ENCODE data around the gene LDLR. TPM values are rescaled to one million over a fixed set of nuclear protein-coding genes. Genes with fewer than 3 reads are reported as not detected.
"Not testable (repeated sequence)": the region's sequence is repeated elsewhere in the genome, so short reads cannot be mapped to it uniquely, and the experiment has no call there.

Gene LDLR
- polyA plus RNA-seq, 1 donor: 35.8 TPM

DNA sequence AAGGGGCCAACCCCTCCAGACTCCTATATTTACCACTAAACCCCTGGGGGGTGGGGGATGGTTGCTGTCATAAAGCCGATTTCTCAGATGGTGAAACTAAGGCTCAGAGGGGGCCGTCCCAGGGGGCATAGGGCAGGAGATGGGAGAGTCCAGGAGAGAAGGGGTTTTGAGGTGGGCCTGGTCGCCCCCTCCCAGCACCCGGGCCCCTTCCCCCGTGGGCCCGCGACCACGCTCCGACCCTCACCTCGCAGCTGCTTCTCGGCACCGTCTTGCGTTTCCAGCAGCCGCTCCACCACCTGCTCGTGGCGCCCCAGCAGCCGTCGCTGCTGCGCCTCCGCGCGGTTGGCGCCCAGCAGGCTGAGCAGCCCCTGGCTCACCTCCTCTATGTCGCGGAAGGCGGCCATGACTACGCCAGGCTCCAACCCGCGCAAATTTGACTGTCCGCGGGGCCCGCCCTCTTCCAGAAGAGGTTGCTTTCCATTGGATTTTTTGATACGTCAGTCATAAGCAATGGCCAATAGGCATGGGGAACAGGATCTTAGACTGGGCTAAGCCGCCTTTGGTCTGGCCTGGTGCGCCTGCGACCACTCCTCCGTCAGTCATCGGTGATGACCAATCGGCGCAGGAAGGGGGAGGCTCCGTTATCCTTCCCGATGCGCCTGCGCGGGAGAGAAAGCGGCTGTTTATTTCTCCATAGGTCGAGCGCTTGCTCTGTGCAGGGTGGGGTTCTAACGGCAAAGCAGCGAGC is 66.3 kb downstream of the LDLR start, which contains the start of gene SPC24:
Gene SPC24 (minus strand): TSS at position 410 of the 748 bp plus-strand sequence. CDS start 6 bp downstream, at position 404.
- H3K27ac ChIP-seq (ENCODE audit: low read length): peak within 1 kb of the TSS; percentile 40
- no peaks in the 10 kb centered on the region for H3K27me3 ChIP-seq (ENCODE audit: control insufficient read depth, insufficient read depth, low read length)
- no peaks in the 10 kb centered on the region for H3K36me3 ChIP-seq (ENCODE audit: control insufficient read depth, insufficient read depth, low read length)
- no peaks in the 10 kb centered on the region for H3K9me3 ChIP-seq (ENCODE audit: control insufficient read depth, low read depth, low read length)
- DNase-seq: peak; percentile 98
- 0% methylated on average over 1 of the region's 50 CpGs for WGBS (ENCODE audit: insufficient coverage, low lambda C conversion rate)
- H3K4me1 ChIP-seq (ENCODE audit: control insufficient read depth, insufficient read depth, low read length): peaks cover 5% of the 10 kb centered on the region
- peak within 1 kb of the TSS; percentile 69 for H3K4me3 ChIP-seq (ENCODE audit: low read length)

DNA sequence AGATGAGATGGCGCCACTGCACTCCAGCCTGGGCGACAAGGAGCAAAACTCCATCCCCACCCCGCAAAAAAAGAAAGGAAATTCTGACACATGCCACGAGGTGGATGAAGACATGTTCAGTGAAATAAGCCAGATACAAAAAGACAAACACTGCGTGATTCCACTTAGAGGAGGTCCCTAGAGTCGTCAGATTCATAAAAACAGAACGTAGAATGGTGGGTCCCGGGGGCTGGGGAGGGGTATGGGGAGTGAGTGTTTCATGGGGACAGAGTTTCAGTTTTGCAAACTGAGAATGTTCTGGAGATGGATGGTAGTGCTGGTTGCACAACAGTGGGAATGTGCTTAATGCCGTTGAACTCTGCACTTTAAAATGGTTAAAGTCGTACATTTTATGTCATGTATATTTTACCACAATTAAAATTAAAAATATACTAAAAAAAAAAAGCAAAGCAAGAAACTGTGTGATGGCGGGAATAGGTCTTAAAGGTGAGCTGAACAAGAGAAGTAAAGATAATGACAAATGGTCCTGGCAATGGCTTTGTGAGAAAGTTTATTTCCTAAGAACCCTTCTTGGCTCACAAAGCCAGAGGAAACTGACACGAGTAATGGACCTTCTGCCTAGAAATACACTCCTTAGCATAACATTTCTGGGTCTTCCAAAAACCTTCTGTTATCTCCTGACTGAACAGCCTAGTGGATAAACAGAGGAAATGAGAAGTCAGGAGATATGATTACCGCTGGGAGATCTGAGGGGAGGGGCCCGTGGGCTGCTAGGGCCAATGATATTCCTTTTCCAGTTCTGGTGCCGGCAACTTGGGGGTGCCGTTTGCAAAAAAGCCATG is 70.6 kb downstream of the LDLR start:
- Histone ChIP-seq H3K4me1 (ENCODE audit: control insufficient read depth, insufficient read depth, low read length) (peaks cover 5% of the 10 kb centered on the region), H3K36me3 (ENCODE audit: control insufficient read depth, insufficient read depth, low read length) (no peaks in the 10 kb centered on the region), H3K27ac (ENCODE audit: low read length) (peak overlapping the region; percentile 21), H3K27me3 (ENCODE audit: control insufficient read depth, insufficient read depth, low read length) (no peaks in the 10 kb centered on the region), H3K4me3 (ENCODE audit: low read length) (no peak overlapping the region), H3K9me3 (ENCODE audit: control insufficient read depth, low read depth, low read length) (no peaks in the 10 kb centered on the region)
- WGBS (ENCODE audit: insufficient coverage, low lambda C conversion rate): 40% methylated on average over 2 of the region's 16 CpGs
- DNase-seq: peak in 1 of 2 donors; percentile 50

DNA sequence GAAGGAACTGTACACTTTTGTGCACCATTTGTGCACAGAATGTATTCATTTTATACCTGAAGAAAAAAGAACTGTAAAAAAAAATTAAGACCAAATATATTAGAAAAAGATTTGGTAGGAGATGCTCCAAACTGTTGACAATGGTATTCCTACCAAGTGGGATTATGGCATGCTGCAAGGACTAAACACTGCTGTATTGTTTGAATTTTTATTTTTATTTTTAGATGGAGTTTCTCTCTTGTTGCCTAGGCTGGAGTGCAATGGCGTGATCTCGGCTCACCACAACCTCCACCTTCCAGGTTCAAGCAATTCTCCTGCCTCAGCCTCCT is 71.1 kb downstream of the LDLR start:
- not testable (repeated sequence) for H3K36me3 ChIP-seq (ENCODE audit: control insufficient read depth, insufficient read depth, low read length); H3K9me3 ChIP-seq (ENCODE audit: control insufficient read depth, low read depth, low read length); H3K4me3 ChIP-seq (ENCODE audit: low read length); H3K27me3 ChIP-seq (ENCODE audit: control insufficient read depth, insufficient read depth, low read length); H3K4me1 ChIP-seq (ENCODE audit: control insufficient read depth, insufficient read depth, low read length); DNase-seq
- WGBS (ENCODE audit: insufficient coverage, low lambda C conversion rate): no CpG with 5 or more reads among the region's 2 CpGs
- H3K27ac ChIP-seq (ENCODE audit: low read length): peak overlapping the region; percentile 21

DNA sequence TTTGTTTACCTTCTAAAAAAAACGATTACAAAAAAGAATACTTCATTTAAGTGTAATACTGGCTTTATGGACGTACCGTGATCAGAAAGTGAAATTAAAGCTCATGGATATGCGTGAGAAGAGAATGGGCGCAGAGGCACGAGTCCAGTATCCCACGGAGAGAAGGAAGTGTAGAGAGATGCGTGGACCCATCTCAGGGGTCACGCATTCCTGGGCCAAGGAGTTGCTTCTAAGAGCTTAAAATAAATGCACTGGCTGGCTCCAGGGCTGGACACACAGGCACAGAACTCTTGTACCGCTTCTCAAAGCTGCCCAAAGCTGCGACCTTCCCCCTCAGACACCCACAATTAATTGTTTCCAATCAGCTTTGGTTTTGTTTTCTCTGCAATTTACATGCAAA is 75.0 kb downstream of the LDLR start:
- no peak overlapping the region for H3K4me3 ChIP-seq (ENCODE audit: low read length)
- peaks cover 3% of the 10 kb centered on the region for H3K4me1 ChIP-seq (ENCODE audit: control insufficient read depth, insufficient read depth, low read length)
- DNase-seq: no peak
- H3K27me3 ChIP-seq (ENCODE audit: control insufficient read depth, insufficient read depth, low read length): no peaks in the 10 kb centered on the region
- peak overlapping the region; percentile 46 for H3K27ac ChIP-seq (ENCODE audit: low read length)
- 96% methylated on average over 4 of the region's 11 CpGs for WGBS (ENCODE audit: insufficient coverage, low lambda C conversion rate)
- peaks cover 20% of the 10 kb centered on the region for H3K36me3 ChIP-seq (ENCODE audit: control insufficient read depth, insufficient read depth, low read length)
- H3K9me3 ChIP-seq (ENCODE audit: control insufficient read depth, low read depth, low read length): no peaks in the 10 kb centered on the region

DNA sequence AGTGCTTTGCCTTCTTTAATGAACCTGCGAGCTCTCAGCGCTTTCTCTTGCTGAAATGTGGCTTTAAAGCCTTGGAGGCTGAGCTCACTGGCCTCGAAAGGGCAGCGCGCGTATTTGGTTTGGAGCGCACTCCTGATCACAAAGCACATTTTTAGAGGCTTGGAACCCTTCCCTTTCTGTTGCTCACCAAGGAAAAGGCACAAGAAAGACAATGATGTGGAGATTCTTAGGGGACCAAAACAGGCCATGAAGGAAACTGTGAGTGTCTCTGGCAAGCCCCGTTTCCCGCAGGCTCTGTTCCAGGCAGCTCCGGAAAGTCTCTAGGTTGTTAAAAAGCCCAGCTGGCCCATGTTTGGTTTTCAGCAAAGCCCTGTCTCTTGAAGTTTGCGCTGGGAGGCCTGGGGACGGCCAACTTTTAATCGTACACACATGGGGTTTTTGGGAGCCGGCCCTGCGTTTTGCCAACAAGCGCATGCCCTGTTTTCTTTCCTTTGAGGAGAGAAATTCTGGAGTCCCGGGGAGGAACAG is 75.7 kb downstream of the LDLR start:
- no peaks in the 10 kb centered on the region for H3K27me3 ChIP-seq (ENCODE audit: control insufficient read depth, insufficient read depth, low read length)
- peak overlapping the region; percentile 46 for H3K27ac ChIP-seq (ENCODE audit: low read length)

DNA sequence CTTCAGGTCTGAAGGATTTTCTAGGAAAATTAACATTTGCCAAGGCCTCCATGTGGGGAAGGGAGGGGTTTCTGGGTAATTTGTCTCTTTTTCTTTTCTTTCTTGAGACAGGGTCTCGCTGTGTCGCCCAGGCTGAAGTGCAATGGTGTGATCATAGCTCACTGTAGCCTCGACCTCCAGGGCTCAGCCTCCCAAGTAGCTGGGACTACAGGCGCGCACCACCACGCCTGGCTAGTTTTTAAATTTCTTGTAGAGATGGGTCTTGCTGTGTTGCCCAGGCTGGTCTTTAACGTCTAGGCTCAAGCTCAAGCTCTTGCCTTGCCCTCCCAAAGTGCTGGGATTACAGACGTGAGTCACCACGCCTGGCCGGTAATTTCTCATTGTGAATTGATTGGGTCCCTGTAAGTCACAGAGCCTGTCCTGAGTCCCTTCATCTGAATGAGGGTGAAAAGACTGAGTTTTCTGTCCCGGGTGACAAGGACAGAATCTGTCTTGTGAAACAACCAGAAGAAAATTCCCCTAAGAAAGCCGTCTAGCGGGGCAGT is 76.3 kb downstream of the LDLR start:
- Histone ChIP-seq H3K27me3 (ENCODE audit: control insufficient read depth, insufficient read depth, low read length) (no peaks in the 10 kb centered on the region), H3K27ac (ENCODE audit: low read length) (peak overlapping the region; percentile 46), H3K9me3 (ENCODE audit: control insufficient read depth, low read depth, low read length) (no peaks in the 10 kb centered on the region), H3K36me3 (ENCODE audit: control insufficient read depth, insufficient read depth, low read length) (peaks cover 31% of the 10 kb centered on the region), H3K4me3 (ENCODE audit: low read length) (no peak overlapping the region), H3K4me1 (ENCODE audit: control insufficient read depth, insufficient read depth, low read length) (no peaks in the 10 kb centered on the region)
- no CpG with 5 or more reads among the region's 13 CpGs for WGBS (ENCODE audit: insufficient coverage, low lambda C conversion rate)
- no peak for DNase-seq

More for the DNA sequence above, 75.7 kb downstream of the LDLR start:
- Histone ChIP-seq H3K9me3 (ENCODE audit: control insufficient read depth, low read depth, low read length) (no peaks in the 10 kb centered on the region), H3K4me1 (ENCODE audit: control insufficient read depth, insufficient read depth, low read length) (peaks cover 3% of the 10 kb centered on the region), H3K4me3 (ENCODE audit: low read length) (no peak overlapping the region), H3K36me3 (ENCODE audit: control insufficient read depth, insufficient read depth, low read length) (peaks cover 24% of the 10 kb centered on the region)
- peak in 1 of 2 donors; percentile 32 for DNase-seq
- 83% methylated on average over 5 of the region's 17 CpGs for WGBS (ENCODE audit: insufficient coverage, low lambda C conversion rate)

DNA sequence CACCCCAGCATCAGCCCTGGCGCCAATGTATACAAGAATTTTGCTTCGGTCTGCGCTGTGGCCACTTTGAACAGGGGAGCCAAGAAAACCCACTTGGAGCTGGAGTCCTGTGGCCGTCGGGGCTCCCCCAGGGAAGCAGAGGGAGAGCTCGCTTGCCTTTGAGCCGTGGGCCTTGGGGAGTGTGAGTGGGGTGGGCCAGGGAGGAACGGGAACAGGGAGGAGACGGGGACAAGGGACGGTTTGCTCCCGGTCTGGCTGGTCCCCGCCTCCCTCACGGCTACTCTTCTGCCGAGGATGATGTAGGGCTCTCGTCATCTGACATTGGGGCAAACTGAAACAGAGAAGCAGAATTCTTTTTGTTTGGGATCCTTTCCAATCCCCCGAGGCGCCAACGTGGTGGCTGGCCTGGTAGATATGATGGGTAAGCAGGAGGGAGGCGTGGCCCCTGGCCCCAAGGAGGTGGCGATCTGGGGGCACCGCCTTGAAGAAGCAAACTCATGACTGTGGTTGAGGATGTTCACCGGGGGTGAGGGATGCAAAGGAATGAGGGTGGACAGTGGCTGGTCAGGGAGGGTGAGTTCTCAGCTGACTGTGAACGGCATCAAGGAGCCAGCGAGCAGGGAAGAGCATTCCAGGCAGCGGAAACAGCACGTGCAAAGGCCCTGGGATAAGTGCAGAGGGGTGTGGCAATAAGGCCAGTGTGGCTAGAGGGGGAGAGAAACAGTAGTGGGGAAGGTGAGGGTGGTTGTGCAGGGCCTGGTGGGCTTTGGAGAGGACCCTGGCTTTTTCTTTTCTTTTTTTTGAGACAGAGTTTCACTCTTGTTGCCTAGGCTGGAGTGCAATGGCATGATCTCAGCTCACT is 77.2 kb downstream of the LDLR start:
- H3K4me1 ChIP-seq (ENCODE audit: control insufficient read depth, insufficient read depth, low read length): no peaks in the 10 kb centered on the region
- H3K36me3 ChIP-seq (ENCODE audit: control insufficient read depth, insufficient read depth, low read length): peaks cover 36% of the 10 kb centered on the region
- no peaks in the 10 kb centered on the region for H3K9me3 ChIP-seq (ENCODE audit: control insufficient read depth, low read depth, low read length)
- DNase-seq: no peak
- 90% methylated on average over 2 of the region's 26 CpGs for WGBS (ENCODE audit: insufficient coverage, low lambda C conversion rate)
- H3K27ac ChIP-seq (ENCODE audit: low read length): no peak overlapping the region
- H3K4me3 ChIP-seq (ENCODE audit: low read length): no peak overlapping the region
- no peaks in the 10 kb centered on the region for H3K27me3 ChIP-seq (ENCODE audit: control insufficient read depth, insufficient read depth, low read length)

DNA sequence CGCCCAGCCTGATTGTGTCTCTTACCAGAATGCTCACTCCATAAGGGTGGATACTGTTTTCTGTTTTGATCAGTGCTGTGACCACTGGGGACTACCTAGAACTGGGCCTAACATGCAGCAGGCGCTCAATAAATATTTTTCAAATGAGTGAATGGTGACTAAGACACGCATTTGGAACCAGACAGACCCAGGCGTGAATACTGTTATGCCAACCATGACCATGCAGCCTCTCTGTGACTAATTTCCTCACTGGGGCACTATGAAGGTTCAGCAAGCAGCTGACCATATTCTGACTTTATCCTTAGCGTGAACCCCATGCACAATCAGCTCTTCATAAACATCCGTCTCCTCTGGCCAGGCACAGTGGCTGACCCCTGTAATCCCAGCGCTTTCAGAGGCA is 79.3 kb downstream of the LDLR start:
- Histone ChIP-seq H3K9me3 (ENCODE audit: control insufficient read depth, low read depth, low read length) (no peaks in the 10 kb centered on the region), H3K36me3 (ENCODE audit: control insufficient read depth, insufficient read depth, low read length) (peaks cover 48% of the 10 kb centered on the region), H3K27me3 (ENCODE audit: control insufficient read depth, insufficient read depth, low read length) (no peaks in the 10 kb centered on the region), H3K27ac (ENCODE audit: low read length) (no peak overlapping the region), H3K4me3 (ENCODE audit: low read length) (no peak overlapping the region), H3K4me1 (ENCODE audit: control insufficient read depth, insufficient read depth, low read length) (no peaks in the 10 kb centered on the region)
- no peak for DNase-seq
- no CpG with 5 or more reads among the region's 7 CpGs for WGBS (ENCODE audit: insufficient coverage, low lambda C conversion rate)

DNA sequence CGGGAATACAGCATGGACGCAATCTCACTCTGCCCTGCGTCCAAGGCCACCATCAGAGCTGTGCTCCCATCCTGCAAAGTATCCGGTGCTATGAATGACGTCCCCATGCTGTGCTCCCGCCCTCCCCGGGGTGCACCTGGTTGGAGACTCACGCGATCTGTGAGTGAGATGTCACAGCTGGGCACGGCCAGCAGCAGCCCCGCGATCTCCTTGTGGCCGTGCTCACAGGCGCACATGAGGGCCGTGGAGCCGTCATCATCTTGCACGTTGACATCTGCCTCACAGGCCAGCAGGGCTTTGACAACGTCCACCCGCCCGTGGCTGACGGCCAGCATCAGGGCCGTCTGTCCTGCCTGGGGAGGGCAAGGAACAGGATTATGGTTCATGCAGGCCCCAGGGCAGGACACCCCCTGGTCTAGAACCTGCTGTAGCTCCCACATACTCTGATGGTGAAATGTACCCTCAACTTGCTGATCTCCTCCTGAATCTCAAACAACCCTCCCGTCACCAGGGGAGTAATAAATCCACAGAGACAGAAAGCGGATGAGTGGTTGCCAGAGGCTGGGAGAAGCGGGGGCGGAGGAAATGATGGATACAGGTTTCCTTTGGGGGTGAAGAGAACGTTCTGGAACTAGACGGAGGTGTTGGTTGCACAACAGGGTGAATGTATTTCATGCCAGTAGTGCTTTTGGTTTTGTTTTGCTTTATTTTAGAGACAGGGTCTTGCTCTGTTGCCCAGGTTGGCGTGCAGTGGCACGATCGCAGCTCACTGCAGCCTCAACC is 80.8 kb downstream of the LDLR start:
- H3K36me3 ChIP-seq (ENCODE audit: control insufficient read depth, insufficient read depth, low read length): peaks cover 60% of the 10 kb centered on the region
- peaks cover 2% of the 10 kb centered on the region for H3K9me3 ChIP-seq (ENCODE audit: control insufficient read depth, low read depth, low read length)
- H3K4me3 ChIP-seq (ENCODE audit: low read length): no peak overlapping the region
- H3K27ac ChIP-seq (ENCODE audit: low read length): no peak overlapping the region
- no peak for DNase-seq
- no peaks in the 10 kb centered on the region for H3K4me1 ChIP-seq (ENCODE audit: control insufficient read depth, insufficient read depth, low read length)
- H3K27me3 ChIP-seq (ENCODE audit: control insufficient read depth, insufficient read depth, low read length): no peaks in the 10 kb centered on the region
- WGBS (ENCODE audit: insufficient coverage, low lambda C conversion rate): no CpG with 5 or more reads among the region's 31 CpGs

Data from large intestine (tissue), 3 donors.